WERI-Rb-1 (cell line): ENCODE measurements around the gene RUNDC3A.
A peak's percentile ranks its signal among the peaks of the same experiment; 100 is the strongest.

Experiments used
- DNase-seq: peaks from one replicate; pipeline ENCODE4 v3.0.0-alpha.2; 2020
- H3K27ac ChIP-seq: fragments of 250-450 bp; sonication (Bioruptor Pico); 2 replicates; pipeline ENCODE4 v1.5.1; 2020; ENCODE audit warnings: mild to moderate bottlenecking, moderate library complexity
- H3K27me3 ChIP-seq: fragments of 250-450 bp; sonication (Bioruptor Pico); 2 replicates; pipeline ENCODE4 v1.5.1; 2021; ENCODE audit warnings: mild to moderate bottlenecking, low read depth, moderate library complexity; ENCODE audit not compliant: insufficient read depth, severe bottlenecking
- H3K36me3 ChIP-seq: fragments of 250-450 bp; sonication (Bioruptor Pico); 2 replicates; pipeline ENCODE4 v1.5.1; 2020; ENCODE audit warnings: mild to moderate bottlenecking, moderate library complexity
- H3K4me3 ChIP-seq: 2 replicates; pipeline ENCODE4 v1.5.1; 2011; ENCODE audit warnings: low read depth, mild to moderate bottlenecking, control low read depth, low read length
- H3K9me3 ChIP-seq: fragments of 250-450 bp; sonication (Bioruptor Pico); 2 replicates; pipeline ENCODE4 v1.5.1; 2021; ENCODE audit warnings: mild to moderate bottlenecking, moderate library complexity; ENCODE audit not compliant: severe bottlenecking
- TF ChIP-seq, protein P1 (sequence below): IDR thresholded peaks from 2 replicates; pipeline ENCODE4 v1.5.1; 2011; ENCODE audit warnings: low read depth, mild to moderate bottlenecking, control low read depth, inconsistent platforms, low read length

The RUNDC3A gene

DNA sequence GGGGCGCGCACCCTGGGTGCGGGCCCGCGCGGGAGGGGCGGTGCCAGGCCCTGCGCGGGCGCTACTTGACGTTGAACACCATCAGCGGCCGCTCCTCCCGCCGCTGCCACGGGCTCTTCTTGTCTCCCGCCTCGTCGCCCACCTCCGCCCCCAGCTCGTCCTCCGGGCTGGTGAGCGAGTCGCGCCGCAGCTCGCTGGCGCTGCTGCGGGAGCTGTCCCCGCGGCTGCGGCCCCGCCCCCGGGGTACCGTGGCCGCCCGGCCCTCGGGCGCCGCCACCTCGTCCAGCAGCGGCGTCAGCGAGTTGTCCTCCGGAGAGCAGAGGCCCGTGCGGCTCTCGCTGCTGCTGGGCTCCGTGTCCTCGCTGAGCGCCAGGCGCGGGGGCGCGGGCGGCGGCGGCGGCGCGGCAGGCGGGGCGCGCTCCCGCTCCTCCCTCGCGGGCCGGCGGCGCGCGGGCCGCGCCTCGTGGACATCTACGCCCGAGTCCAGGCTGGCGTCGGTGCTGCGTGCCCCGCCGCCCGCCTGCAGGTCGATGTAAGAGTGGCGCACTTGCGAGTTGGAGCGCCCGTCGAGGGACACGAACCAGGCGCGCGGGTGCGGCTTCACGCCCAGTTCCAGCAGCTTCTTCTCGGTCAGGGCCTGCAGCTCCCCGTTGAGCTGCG is 45.4 kb downstream of the RUNDC3A start:
- DNase-seq, result no peak
- Histone ChIP-seq H3K36me3 (peaks cover 59% of the 10 kb centered on the region), H3K27me3 (no peaks in the 10 kb centered on the region), H3K27ac (no peak overlapping the region), H3K4me3 (no peak overlapping the region), H3K9me3 (no peaks in the 10 kb centered on the region)
- TF ChIP-seq, protein P1, sequence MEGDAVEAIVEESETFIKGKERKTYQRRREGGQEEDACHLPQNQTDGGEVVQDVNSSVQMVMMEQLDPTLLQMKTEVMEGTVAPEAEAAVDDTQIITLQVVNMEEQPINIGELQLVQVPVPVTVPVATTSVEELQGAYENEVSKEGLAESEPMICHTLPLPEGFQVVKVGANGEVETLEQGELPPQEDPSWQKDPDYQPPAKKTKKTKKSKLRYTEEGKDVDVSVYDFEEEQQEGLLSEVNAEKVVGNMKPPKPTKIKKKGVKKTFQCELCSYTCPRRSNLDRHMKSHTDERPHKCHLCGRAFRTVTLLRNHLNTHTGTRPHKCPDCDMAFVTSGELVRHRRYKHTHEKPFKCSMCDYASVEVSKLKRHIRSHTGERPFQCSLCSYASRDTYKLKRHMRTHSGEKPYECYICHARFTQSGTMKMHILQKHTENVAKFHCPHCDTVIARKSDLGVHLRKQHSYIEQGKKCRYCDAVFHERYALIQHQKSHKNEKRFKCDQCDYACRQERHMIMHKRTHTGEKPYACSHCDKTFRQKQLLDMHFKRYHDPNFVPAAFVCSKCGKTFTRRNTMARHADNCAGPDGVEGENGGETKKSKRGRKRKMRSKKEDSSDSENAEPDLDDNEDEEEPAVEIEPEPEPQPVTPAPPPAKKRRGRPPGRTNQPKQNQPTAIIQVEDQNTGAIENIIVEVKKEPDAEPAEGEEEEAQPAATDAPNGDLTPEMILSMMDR, result no peak

DNA sequence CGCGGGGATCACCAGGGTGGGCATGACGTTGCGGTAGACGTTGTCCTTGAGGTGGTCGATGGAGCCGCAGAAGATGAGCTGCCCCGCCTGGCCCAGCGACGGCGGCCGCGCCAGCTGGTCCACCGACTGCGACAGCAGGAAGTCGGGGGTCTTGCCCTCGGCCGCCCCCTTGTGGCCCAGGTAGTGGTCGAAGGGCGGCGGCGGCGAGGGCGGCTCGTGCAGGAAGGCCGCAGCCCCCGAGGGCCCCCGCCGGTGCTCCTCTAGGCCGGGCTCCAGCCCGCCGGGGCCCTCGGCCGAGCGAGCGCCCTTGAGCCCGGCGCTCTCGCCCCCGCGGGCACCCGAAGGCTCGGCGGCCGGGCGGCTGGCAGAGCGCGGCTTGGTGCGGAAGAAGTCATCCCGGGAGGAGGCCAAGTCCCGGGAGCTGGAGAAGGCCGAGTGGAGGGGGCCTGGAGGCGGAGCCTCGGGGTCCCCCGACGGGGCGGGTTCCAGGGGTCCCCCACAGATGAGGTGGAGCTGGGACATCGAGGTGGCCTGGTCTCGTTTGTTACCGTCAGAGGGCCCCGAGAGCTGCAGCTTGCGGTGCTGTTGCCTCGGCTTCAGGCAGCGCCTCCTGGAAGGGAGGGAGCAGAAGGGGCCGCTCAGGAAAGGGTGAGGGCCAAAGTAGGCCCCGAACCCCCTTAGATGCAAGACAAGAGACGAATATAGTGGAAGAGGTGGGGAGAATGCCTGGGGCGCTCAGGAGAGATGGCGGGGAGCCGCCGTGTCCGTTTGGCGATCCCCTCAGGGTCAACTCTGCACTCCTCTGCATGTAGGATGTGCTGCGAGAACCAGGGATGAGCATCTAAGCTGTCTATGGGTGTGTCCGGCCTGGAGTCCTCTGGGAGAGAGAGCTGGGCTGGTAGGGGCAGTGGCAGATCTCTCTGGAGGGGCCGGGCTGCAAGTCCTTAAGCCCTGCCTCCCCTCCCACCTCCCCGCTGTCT is 46.5 kb downstream of the RUNDC3A start:
- TF ChIP-seq, protein P1, result no peak
- Histone ChIP-seq H3K27ac (no peak overlapping the region), H3K4me3 (no peak overlapping the region), H3K27me3 (no peaks in the 10 kb centered on the region), H3K36me3 (peaks cover 62% of the 10 kb centered on the region), H3K9me3 (no peaks in the 10 kb centered on the region)
- peak; percentile 13 for DNase-seq

DNA sequence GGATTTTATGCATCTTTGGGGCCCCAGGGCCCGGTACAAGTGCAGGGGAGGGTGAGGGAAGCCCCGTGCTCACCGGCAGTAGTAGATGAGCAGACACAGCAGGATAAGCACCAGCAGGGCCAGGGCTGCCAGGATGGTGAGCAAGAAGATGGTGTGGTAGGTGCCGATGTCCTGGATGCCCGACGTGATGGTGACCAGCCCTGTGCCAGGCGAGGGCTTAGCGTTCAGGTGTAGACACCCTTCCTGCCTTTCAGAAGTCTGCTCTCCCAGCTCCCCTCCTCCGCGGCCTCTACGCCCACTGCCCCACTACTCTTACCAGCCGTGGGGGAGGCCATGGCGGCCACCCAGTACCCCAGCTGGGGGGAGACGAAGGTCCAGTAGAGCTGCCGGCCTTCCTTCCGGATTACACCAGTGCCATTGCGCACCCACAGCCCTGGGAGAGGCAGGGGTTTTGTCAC is 47.3 kb downstream of the RUNDC3A start:
- TF ChIP-seq, protein P1, result no peak
- no peaks in the 10 kb centered on the region for H3K9me3 ChIP-seq
- H3K4me3 ChIP-seq, result no peak overlapping the region
- H3K27ac ChIP-seq, result no peak overlapping the region
- DNase-seq, result no peak
- H3K27me3 ChIP-seq, result no peaks in the 10 kb centered on the region
- H3K36me3 ChIP-seq, result peaks cover 57% of the 10 kb centered on the region

DNA sequence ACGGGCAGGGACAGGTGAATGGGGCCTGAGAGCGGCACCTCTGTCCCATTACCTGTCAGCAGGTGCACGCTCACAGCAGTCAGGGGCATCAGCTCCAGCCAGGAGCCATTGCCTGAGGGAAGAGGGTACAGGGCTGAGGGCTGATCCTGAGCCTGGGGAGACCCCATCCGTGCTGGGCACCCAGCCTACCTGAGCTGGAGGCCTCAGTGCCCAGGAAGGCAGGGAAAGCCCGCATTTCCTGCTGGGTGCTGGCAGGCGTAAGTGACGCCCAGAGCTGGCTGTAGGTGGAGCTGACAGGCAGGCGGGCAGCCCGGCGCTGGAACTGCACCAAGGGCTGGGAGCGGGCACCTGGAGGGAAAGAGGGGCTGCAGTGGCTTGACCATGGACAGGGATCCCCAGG is 47.8 kb downstream of the RUNDC3A start:
- DNase-seq, result peak; percentile 10
- Histone ChIP-seq H3K9me3 (no peaks in the 10 kb centered on the region), H3K36me3 (peaks cover 51% of the 10 kb centered on the region), H3K27me3 (no peaks in the 10 kb centered on the region), H3K27ac (no peak overlapping the region), H3K4me3 (no peak overlapping the region)
- TF ChIP-seq, protein P1, result no peak

DNA sequence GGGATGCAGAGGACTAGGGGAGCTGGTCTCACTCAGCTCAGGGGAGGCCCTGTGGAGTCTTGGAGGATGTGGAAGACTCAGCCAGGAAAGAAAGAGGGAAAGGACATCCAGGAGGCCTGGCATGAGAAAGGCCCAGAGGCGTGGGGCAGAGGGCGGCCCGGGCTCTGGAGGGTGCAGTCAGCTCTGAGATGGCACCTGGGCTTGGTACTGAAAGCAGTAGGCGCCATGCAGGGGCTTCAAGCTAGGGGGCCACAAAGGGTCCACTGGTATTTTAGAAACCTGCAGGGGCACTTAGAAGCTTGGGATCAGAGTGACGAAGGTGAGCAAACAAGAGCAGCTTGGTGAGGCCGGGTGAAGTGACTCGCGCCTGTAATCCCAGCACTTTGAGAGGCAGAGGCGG is 49.7 kb downstream of the RUNDC3A start:
- Histone ChIP-seq H3K36me3 (peaks cover 33% of the 10 kb centered on the region), H3K27me3 (no peaks in the 10 kb centered on the region), H3K4me3 (no peak overlapping the region), H3K27ac (no peak overlapping the region), H3K9me3 (no peaks in the 10 kb centered on the region)
- DNase-seq, result peak; percentile 22
- TF ChIP-seq, protein P1, result no peak
